ENCODE measurements around the gene PRLR. TPM values are rescaled to one million over a fixed set of nuclear protein-coding genes. Genes with fewer than 3 reads are reported as not detected.

The PRLR gene
- total and polyA plus RNA-seq, 2 of the 13 experiments (the other 11 are each of a cell fraction or from before 2014, with no cell fraction given), result 12.2 to 13.3 TPM

DNA sequence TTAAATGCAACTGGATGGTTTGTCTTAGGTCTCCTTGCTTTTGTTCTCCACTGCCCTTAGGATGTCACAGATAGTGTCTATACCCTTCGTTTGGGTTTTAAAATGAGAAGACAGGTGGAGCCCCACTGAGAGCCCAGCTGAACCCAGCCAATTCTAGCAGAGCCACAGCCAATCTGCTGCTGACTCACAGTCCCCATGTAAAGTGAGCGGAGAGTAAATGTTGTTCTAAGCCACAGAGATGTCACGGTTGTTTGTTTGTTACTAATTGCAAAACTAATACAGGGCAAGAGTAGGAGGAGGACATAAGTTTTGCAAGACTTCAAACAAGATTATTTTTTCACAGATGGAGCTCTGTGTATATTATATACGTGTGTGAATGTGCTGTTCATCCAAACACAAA lies 132.1 kb downstream of the PRLR start:
- Histone ChIP-seq H3K9ac (ENCODE audit: insufficient read depth, low read depth, low read length) (no peak overlapping the region), H3K36me3 (replicated peaks in 1 of 2; ENCODE audit: control insufficient read depth in 1 of 2, insufficient read depth in 2 of 2, low read length in 2 of 2) (no peaks in the 10 kb centered on the region), H3K27ac (ENCODE audit: extremely low read length, insufficient read depth, low read length) (no peak overlapping the region), H4K20me1 (ENCODE audit: insufficient read depth, low read length) (no peaks in the 10 kb centered on the region), H3K27me3 (ENCODE audit: control insufficient read depth in 1 of 2, insufficient read depth in 2 of 2, low read length in 2 of 2) (no peaks in the 10 kb centered on the region), H3K4me1 (ENCODE audit: insufficient read depth, low read length) (peaks cover 19% of the 10 kb centered on the region), H3K4me2 (ENCODE audit: low read depth, low read length) (no peak overlapping the region), H3K4me3 (replicated peaks in 1 of 3; ENCODE audit: insufficient read depth in 1 of 3, low read depth in 2 of 3, low read length in 3 of 3) (no peak overlapping the region), H3K79me2 (ENCODE audit: insufficient read depth, low read length) (no peaks in the 10 kb centered on the region), H3K9me3 (ENCODE audit: low read length) (no peaks in the 10 kb centered on the region), H2AFZ (ENCODE audit: low read length) (no peak overlapping the region)
- FAIRE-seq (no peak), ATAC-seq (peak; percentile 66; the same call in 2 of the 3 replicates), DNase-seq (ENCODE audit: low spot score) (no peak)
- intact Hi-C loops (cut with micrococcal nuclease; ENCODE audit: unreplicated experiment), result no loop called here
- WGBS (ENCODE audit: low lambda C conversion rate), result 46% methylated on average over 4 of the region's 4 CpGs
- ChIA-PET POLR2A (no interaction called here), CTCF (ENCODE audit: low intra/inter-chr PET ratio, low total read pairs) (no interaction called here)
- in situ Hi-C loops (cut with HindIII; ENCODE audit: extremely low pct_ligation_motif_present, low pct_unique_long_range_greater_than_20kb), result loop anchor here (10.0 kb wide), 1 partner anchor 497 kb away; no protein-coding TSS in a partner anchor
- TF ChIP-seq FOXP1 (IDR thresholded peaks at IDR 0.05) (no peak), FOXP1 (CRISPR knock-in tag; IDR thresholded peaks at IDR 0.05) (peak; percentile 71), ZNF792 (CRISPR knock-in tag; IDR thresholded peaks at IDR 0.05) (no peak), CEBPB (IDR thresholded peaks at IDR 0.05; ENCODE audit: borderline replicate concordance, low read depth, low read length) (peak; percentile 17; the same call in 1 of the 2 replicates)
- TF ChIP-seq, protein P1, sequence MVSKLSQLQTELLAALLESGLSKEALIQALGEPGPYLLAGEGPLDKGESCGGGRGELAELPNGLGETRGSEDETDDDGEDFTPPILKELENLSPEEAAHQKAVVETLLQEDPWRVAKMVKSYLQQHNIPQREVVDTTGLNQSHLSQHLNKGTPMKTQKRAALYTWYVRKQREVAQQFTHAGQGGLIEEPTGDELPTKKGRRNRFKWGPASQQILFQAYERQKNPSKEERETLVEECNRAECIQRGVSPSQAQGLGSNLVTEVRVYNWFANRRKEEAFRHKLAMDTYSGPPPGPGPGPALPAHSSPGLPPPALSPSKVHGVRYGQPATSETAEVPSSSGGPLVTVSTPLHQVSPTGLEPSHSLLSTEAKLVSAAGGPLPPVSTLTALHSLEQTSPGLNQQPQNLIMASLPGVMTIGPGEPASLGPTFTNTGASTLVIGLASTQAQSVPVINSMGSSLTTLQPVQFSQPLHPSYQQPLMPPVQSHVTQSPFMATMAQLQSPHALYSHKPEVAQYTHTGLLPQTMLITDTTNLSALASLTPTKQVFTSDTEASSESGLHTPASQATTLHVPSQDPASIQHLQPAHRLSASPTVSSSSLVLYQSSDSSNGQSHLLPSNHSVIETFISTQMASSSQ (IDR thresholded peaks at IDR 0.05; ENCODE audit: low read depth), result no peak
- TF ChIP-seq, protein P1 (CRISPR knock-in tag; IDR thresholded peaks at IDR 0.05; ENCODE audit: borderline replicate concordance), result no peak
- BruUV-seq (replicated peaks), result no TSS peak
